ENCODE measurements around the gene ZKSCAN8. TPM values are rescaled to one million over a fixed set of nuclear protein-coding genes. Genes with fewer than 3 reads are reported as not detected.
"Not testable (repeated sequence)": the region's sequence is repeated elsewhere in the genome, so short reads cannot be mapped to it uniquely, and the experiment has no call there.

ZKSCAN8 gene
- polyA plus RNA-seq (2011; rRNA removed) (5.5 and 8.3 TPM in 2 replicates), polyA minus RNA-seq (2011; rRNA and poly(A)+ RNA removed) (13.7 and 19.1 TPM in 2 replicates)

GRCh38 chr6:28141500-28142329 lies at the start of gene ZKSCAN8:
Gene ZKSCAN8 (plus strand): TSS chr6:28141883. CDS start chr6:28148408, 6,525 bp downstream.
- peaks cover 2% of the 10 kb centered on the region; the same call in 1 of the 2 replicates for H3K36me3 ChIP-seq (ENCODE audit: control insufficient read depth, insufficient read depth, low read length)
- CTCF ChIA-PET: interaction anchor here (1.1 to 3.0 kb wide), 2 partner anchors 11 to 214 kb away, joined by 3 to 14 read pairs; no protein-coding TSS in a partner anchor
- H3K4me3 ChIP-seq (ENCODE audit: low read depth, low read length): peak within 1 kb of the TSS; percentile 61
- DNase-seq (ENCODE audit: low read depth): no peak
- no peaks in the 10 kb centered on the region for H3K27me3 ChIP-seq (ENCODE audit: control insufficient read depth, insufficient read depth, low read length)
- POLR2A ChIA-PET: interaction anchor here (0.9 to 1.0 kb wide), 2 partner anchors 17 to 77 kb away, joined by 3 read pairs; no protein-coding TSS in a partner anchor
- TF ChIP-seq, protein P1, sequence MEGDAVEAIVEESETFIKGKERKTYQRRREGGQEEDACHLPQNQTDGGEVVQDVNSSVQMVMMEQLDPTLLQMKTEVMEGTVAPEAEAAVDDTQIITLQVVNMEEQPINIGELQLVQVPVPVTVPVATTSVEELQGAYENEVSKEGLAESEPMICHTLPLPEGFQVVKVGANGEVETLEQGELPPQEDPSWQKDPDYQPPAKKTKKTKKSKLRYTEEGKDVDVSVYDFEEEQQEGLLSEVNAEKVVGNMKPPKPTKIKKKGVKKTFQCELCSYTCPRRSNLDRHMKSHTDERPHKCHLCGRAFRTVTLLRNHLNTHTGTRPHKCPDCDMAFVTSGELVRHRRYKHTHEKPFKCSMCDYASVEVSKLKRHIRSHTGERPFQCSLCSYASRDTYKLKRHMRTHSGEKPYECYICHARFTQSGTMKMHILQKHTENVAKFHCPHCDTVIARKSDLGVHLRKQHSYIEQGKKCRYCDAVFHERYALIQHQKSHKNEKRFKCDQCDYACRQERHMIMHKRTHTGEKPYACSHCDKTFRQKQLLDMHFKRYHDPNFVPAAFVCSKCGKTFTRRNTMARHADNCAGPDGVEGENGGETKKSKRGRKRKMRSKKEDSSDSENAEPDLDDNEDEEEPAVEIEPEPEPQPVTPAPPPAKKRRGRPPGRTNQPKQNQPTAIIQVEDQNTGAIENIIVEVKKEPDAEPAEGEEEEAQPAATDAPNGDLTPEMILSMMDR (IDR thresholded peaks at IDR 0.05; ENCODE audit: insufficient read depth, low read depth, low read length): no peak

- H3K36me3 ChIP-seq (ENCODE audit: control insufficient read depth, insufficient read depth, low read length); POLR2A ChIA-PET; H3K27me3 ChIP-seq (ENCODE audit: control insufficient read depth, insufficient read depth, low read length); DNase-seq (ENCODE audit: low read depth); CTCF ChIA-PET; H3K4me3 ChIP-seq (ENCODE audit: low read depth, low read length): not testable (repeated sequence)
Measured at GRCh38 chr6:28102222-28102621, 39.5 kb upstream of the ZKSCAN8 start.

DNA sequence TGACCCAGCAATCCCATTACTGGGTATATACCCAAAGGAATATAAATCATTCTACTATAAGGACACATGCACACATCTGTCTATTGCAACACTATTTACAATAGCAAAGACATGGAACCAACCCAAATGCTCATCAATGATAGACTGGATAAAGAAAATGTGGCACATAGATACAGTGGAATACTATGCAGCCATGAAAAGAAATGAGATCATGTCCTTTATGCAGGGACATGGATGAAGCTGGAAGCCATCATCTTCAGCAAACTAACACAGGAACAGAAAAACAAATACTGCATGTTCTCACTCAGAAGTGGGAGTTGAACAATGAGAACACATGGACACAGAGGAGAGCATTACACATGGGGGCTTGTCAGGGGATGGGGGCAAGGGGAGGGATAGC lies 39.0 kb upstream of the ZKSCAN8 start:
- CTCF ChIA-PET; H3K4me3 ChIP-seq (ENCODE audit: low read depth, low read length); H3K27me3 ChIP-seq (ENCODE audit: control insufficient read depth, insufficient read depth, low read length); H3K36me3 ChIP-seq (ENCODE audit: control insufficient read depth, insufficient read depth, low read length); DNase-seq (ENCODE audit: low read depth); POLR2A ChIA-PET: not testable (repeated sequence)

- ChIA-PET CTCF (interaction anchor here (1.0 to 1.3 kb wide), 9 partner anchors 8 to 252 kb away, joined by 3 to 5 read pairs (median 3); partner anchors contain the start of gene ZSCAN16), POLR2A (interaction anchor here (1.2 kb wide), 1 partner anchor 33 kb away, joined by 3 read pairs; no protein-coding TSS in a partner anchor)
Measured at GRCh38 chr6:28104392-28105244, 37.1 kb upstream of the ZKSCAN8 start.

DNA sequence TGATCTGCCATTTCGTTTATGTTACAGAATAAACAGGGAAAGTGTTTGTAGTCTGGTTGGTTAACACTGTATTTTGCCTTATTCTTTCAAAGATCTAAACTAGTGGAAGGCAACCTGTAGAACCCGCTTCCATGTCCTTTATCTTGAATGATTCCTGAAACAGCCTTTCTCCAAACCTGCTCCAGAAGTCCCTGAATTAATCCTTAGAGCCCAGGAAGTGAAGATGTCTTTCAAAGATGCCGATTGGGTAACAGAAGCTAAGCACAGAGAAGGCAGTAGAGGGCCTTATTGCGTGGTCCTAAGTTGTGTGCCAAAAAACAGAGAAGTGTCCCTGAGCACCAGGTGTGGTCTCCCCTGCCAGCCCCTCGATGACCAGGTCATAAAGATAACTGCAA lies 36.4 kb upstream of the ZKSCAN8 start:
- ChIA-PET CTCF (interaction anchor here (1.0 to 1.3 kb wide), 8 partner anchors 8 to 251 kb away, joined by 3 to 5 read pairs (median 3); partner anchors contain the start of gene ZSCAN16), POLR2A (interaction anchor here (1.2 kb wide), 1 partner anchor 32 kb away, joined by 3 read pairs; no protein-coding TSS in a partner anchor)
- Histone ChIP-seq H3K36me3 (ENCODE audit: control insufficient read depth, insufficient read depth, low read length) (no peaks in the 10 kb centered on the region), H3K4me3 (ENCODE audit: low read depth, low read length) (peak overlapping the region; percentile 64), H3K27me3 (ENCODE audit: control insufficient read depth, insufficient read depth, low read length) (no peaks in the 10 kb centered on the region)
- DNase-seq (ENCODE audit: low read depth): no peak
- TF ChIP-seq, protein P1 (IDR thresholded peaks at IDR 0.05; ENCODE audit: insufficient read depth, low read depth, low read length): no peak

More at GRCh38 chr6:28104392-28105244, 37.1 kb upstream of the ZKSCAN8 start:
- Histone ChIP-seq H3K36me3 (ENCODE audit: control insufficient read depth, insufficient read depth, low read length) (no peaks in the 10 kb centered on the region), H3K4me3 (ENCODE audit: low read depth, low read length) (peak overlapping the region; percentile 64), H3K27me3 (ENCODE audit: control insufficient read depth, insufficient read depth, low read length) (no peaks in the 10 kb centered on the region)
- TF ChIP-seq, protein P1 (IDR thresholded peaks at IDR 0.05; ENCODE audit: insufficient read depth, low read depth, low read length): peak; percentile 81
- no peak for DNase-seq (ENCODE audit: low read depth)

Measured in BJ (cell line).